ENCODE measurements around the gene HAUS6. TPM values are rescaled to one million over a fixed set of nuclear protein-coding genes. Genes with fewer than 3 reads are reported as not detected.
A peak's percentile ranks its signal among the peaks of the same experiment; 100 is the strongest.

Gene HAUS6
- total and polyA plus RNA-seq, 2 of the 13 experiments (the other 11 are each of a cell fraction or from before 2014, with no cell fraction given) = 9.8 to 31.1 TPM

- TF ChIP-seq ZFP41 (CRISPR knock-in tag; IDR thresholded peaks at IDR 0.05; ENCODE audit: borderline replicate concordance) (peak; percentile 56; the same call in 1 of the 2 replicates), ZNF567 (CRISPR knock-in tag; IDR thresholded peaks at IDR 0.05; ENCODE audit: borderline replicate concordance) (peak; percentile 91), JUN (CRISPR knock-in tag; IDR thresholded peaks at IDR 0.05) (peak; percentile 40; the same call in 1 of the 2 replicates), TCF7L2 (IDR thresholded peaks at IDR 0.05; ENCODE audit: low read depth, low read length) (no peak), ATF7-NPFF (CRISPR knock-in tag; IDR thresholded peaks at IDR 0.05; ENCODE audit: low read depth) (peak; percentile 85), MZF1 (CRISPR knock-in tag; IDR thresholded peaks at IDR 0.05; ENCODE audit: borderline replicate concordance) (no peak), ZNF598 (CRISPR knock-in tag; IDR thresholded peaks at IDR 0.05; ENCODE audit: borderline replicate concordance) (peak; percentile 69; the same call in 1 of the 2 replicates), ZNF30 (CRISPR knock-in tag; IDR thresholded peaks at IDR 0.05) (no peak), RNF219 (CRISPR knock-in tag; IDR thresholded peaks at IDR 0.05) (0 out of 2 replicates have a peak, but pooled peaks have one; percentile 34), CBX5 (CRISPR knock-in tag; IDR thresholded peaks at IDR 0.05; ENCODE audit: borderline replicate concordance) (peak; percentile 61; the same call in 1 of the 2 replicates), IRF2 (CRISPR knock-in tag; IDR thresholded peaks at IDR 0.05) (peak; percentile 89), HNF1B (CRISPR knock-in tag; IDR thresholded peaks at IDR 0.05) (peak; percentile 95), ZNF691 (CRISPR knock-in tag; IDR thresholded peaks at IDR 0.05; ENCODE audit: borderline replicate concordance, low read depth) (peak; percentile 89; the same call in 1 of the 2 replicates), SP140L (CRISPR knock-in tag; IDR thresholded peaks at IDR 0.05; ENCODE audit: borderline replicate concordance) (no peak), HNF1A (IDR thresholded peaks at IDR 0.05; ENCODE audit: low read depth) (no peak), HNF1A (CRISPR knock-in tag; IDR thresholded peaks at IDR 0.05; ENCODE audit: borderline replicate concordance) (peak; percentile 85; the same call in 1 of the 2 replicates), ZNF703 (CRISPR knock-in tag; IDR thresholded peaks at IDR 0.05; ENCODE audit: borderline replicate concordance) (peak; percentile 65; the same call in 1 of the 2 replicates)
These were observed 53.5 kb downstream of the HAUS6 start, which contains the start of gene RRAGA (continued) for GRCh38 chr9:19048966-19049916.

All from HepG2 (cell line).